Measurements from ENCODE around the gene SLC1A7.

SLC1A7 gene

DNA sequence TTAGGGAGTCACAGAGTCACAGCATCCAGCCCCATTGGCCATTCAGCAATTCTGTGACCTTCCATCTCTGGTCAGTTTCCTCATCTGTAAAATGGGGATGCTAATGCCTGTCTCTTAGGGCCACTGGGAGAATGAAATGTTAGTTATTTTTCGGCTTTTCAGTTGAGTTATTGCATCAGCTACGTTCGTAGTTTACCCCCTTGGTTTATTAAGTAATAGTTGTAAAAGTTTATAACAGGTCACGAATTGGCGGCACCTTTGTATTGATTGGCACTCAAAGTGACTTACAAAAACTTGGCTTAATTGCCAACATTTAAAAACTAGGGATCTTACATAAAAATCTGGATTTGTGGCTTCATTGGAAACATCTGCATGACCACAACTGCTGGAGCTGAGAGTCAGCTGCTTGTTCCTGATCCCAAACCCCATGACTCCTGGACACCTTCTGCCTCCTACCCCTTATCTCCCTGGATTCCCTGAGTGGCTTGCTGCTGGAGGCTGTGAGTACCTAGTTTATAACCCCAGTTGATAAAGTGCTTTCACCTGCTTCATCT is 23.0 kb upstream of the SLC1A7 start:
- TF ChIP-seq CTCF (conservative IDR thresholded peaks at IDR 0.05; ENCODE audit: low read depth) = no peak
- no peak for DNase-seq (ENCODE audit: low spot score)
- H3K27ac ChIP-seq = no peak overlapping the region
- ChIA-PET POLR2A (ENCODE audit: low non-redundant PET) (no interaction called here), CTCF (interaction anchor here (1.2 to 1.4 kb wide), 2 partner anchors 8 to 17 kb away, joined by 3 to 4 read pairs; no protein-coding TSS in a partner anchor)

DNA sequence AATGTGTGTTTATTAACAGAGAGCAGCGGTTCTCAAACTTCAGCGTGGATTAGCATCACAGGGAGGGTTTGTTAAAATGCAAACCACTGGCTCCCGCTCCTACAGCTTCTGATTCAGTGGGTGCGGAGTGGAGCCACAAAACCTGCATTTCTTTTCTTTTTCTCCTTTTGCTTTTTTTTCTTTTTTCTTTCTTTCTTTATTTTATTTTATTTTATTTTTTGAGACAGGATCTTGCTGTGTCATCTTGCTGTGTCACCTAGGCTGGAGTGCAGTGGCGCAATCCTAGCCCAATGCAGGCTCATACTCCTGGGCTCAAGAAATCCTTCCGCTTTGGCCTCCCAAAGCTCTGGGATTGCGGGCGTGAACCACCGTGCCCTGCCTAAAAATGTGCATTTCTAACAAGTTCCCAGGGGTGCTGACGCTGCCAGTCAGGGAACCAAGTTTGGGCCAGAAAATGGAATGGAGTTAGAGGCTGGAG is 20.9 kb upstream of the SLC1A7 start:
- DNase-seq (ENCODE audit: low spot score) = no peak

DNA sequence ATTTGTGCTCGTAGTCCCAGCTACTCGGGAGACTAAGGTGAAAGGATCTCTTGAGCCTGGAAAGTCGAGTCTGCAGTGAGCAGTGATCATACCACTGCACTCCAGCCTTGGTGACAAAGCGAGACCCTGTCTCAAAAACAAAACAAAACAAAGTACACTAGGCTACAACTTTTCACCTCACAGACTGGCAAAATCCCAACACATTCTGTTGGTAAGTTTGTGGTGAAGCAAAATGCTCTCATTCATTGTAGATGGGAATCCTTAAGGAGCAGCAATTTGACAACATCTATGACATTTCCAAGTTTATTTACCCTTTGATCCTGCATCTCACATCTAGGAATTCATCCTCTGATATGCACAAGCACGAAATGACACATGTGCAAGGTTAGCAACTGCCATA is 20.2 kb upstream of the SLC1A7 start:
- no peak for TF ChIP-seq CTCF (conservative IDR thresholded peaks at IDR 0.05; ENCODE audit: low read depth)
- CTCF ChIA-PET = no interaction called here
- POLR2A ChIA-PET (ENCODE audit: low non-redundant PET) = no interaction called here
- no peak for DNase-seq (ENCODE audit: low spot score)
- no peak overlapping the region for H3K27ac ChIP-seq

More for the DNA sequence above, 20.9 kb upstream of the SLC1A7 start:
- no peak overlapping the region for H3K27ac ChIP-seq
- ChIA-PET POLR2A (ENCODE audit: low non-redundant PET) (no interaction called here), CTCF (no interaction called here)
- TF ChIP-seq CTCF (conservative IDR thresholded peaks at IDR 0.05; ENCODE audit: low read depth) = no peak

GRCh38 chr1:53160924-53161378 is 18.5 kb upstream of the SLC1A7 start:
- no peak overlapping the region for H3K27ac ChIP-seq
- no peak for TF ChIP-seq CTCF (conservative IDR thresholded peaks at IDR 0.05; ENCODE audit: low read depth)
- DNase-seq (ENCODE audit: low spot score) = no peak
- POLR2A ChIA-PET (ENCODE audit: low non-redundant PET) = no interaction called here
- CTCF ChIA-PET = no interaction called here

DNA sequence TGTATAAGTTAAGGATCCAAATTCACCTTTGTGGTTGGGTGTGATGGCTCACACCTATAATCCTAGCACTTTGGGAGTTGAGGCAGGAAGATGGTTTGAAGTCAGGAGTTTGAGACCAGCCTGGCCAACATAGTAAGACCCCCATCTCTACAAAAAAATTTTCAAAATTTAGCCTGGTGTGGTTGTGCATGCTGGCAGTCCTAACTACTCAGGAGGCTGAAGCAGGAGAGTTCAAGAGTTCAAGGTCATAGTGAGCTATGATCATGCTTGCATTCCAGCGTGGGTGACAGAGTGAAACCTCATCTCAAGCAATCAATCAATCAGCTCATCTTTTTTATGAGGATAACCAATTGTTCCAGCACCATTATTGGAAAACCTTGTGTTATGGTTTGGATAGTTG is 16.5 kb upstream of the SLC1A7 start:
- CTCF ChIA-PET = no interaction called here
- POLR2A ChIA-PET (ENCODE audit: low non-redundant PET) = no interaction called here
- no peak for TF ChIP-seq CTCF (conservative IDR thresholded peaks at IDR 0.05; ENCODE audit: low read depth)
- H3K27ac ChIP-seq = no peak overlapping the region
- no peak for DNase-seq (ENCODE audit: low spot score)

DNA sequence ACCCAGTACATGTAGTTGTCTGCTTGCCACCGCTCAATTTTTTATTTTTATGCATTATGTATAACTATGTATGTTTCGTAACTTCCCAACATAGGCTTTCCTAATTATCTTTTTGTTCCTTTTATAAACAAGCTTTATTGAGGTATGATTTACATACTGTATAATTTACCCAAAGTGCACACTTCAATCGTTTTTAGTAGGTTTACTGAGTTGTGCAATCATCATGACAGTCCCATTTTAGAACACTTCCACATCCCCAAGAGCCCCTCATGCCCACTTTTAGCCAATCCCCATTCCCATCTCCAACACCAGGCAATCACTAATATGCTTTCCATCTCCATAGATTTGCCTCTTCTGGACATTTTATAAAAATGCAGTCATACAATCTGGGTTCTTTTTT is 14.3 kb upstream of the SLC1A7 start:
- ChIA-PET CTCF (interaction anchor here (0.8 kb wide), 1 partner anchor 9 kb away, joined by 3 read pairs; no protein-coding TSS in a partner anchor), POLR2A (ENCODE audit: low non-redundant PET) (no interaction called here)
- H3K27ac ChIP-seq = no peak overlapping the region
- DNase-seq (ENCODE audit: low spot score) = no peak
- no peak for TF ChIP-seq CTCF (conservative IDR thresholded peaks at IDR 0.05; ENCODE audit: low read depth)

All from RWPE1 (cell line).